ENCODE measurements around the gene ARHGAP19. TPM values are rescaled to one million over a fixed set of nuclear protein-coding genes. Genes with fewer than 3 reads are reported as not detected.

Gene ARHGAP19
- total and polyA plus RNA-seq, 7 donors = 3.0 to 9.1 (median 6.0) TPM

- Histone ChIP-seq H3K27me3 (no peaks in the 10 kb centered on the region), H3K9me3 (no peaks in the 10 kb centered on the region), H3K4me3 (peak overlapping the region; percentile 79 to 92 (median 81)), H3K4me1 (peaks cover 0 to 62% (median 50%) of the 10 kb centered on the region in 4 donors), H3K36me3 (peaks cover 0 to 9% (median 0%) of the 10 kb centered on the region in 4 donors), H3K27ac (peak overlapping the region; percentile 93 to 95 (median 94))
- intact Hi-C loops (cut with DNase I) = loop anchor here (1.0 to 5.0 kb wide), 3 partner anchors 41 to 69 kb away; partner anchors contain the start of genes ARHGAP19 and RRP12
- DNase-seq = peak; percentile 75
- TF ChIP-seq CTCF (IDR thresholded peaks at IDR 0.05) (no peak), POLR2AphosphoS5 (IDR thresholded peaks at IDR 0.05) (peak in 3 of 4 donors; percentile 29 to 49 (median 46))
- 0% methylated on average over 89 of the region's 89 CpGs for WGBS, 2 donors
Observed at GRCh38 chr10:97333601-97334369, 41.3 kb upstream of the ARHGAP19 start.

- TF ChIP-seq CTCF (IDR thresholded peaks at IDR 0.05) = no peak
- TF ChIP-seq EP300 (IDR thresholded peaks at IDR 0.05) = no peak
- TF ChIP-seq POLR2A (IDR thresholded peaks at IDR 0.05) = no peak
- TF ChIP-seq POLR2AphosphoS5 (IDR thresholded peaks at IDR 0.05) = no peak
- Histone ChIP-seq H3K27ac (peak overlapping the region; percentile 93 to 95 (median 94)), H3K4me3 (peak overlapping the region; percentile 53 to 92 (median 81)), H3K27me3 (no peaks in the 10 kb centered on the region), H3K4me1 (peaks cover 0 to 62% (median 50%) of the 10 kb centered on the region in 4 donors), H3K36me3 (peaks cover 0 to 14% (median 0%) of the 10 kb centered on the region in 4 donors), H3K9me3 (no peaks in the 10 kb centered on the region)
- 2 to 4% methylated on average over 7 of the region's 7 CpGs for WGBS, 2 donors
- intact Hi-C loops (cut with DNase I) = loop anchor here (2.0 to 5.0 kb wide), 2 partner anchors 54 to 69 kb away; partner anchors contain the start of gene RRP12
- DNase-seq = no peak
Observed at GRCh38 chr10:97333351-97333600, 40.8 kb upstream of the ARHGAP19 start.

GRCh38 chr10:97332591-97333350, 40.3 kb upstream of the ARHGAP19 start:
- no peaks in the 10 kb centered on the region for H3K9me3 ChIP-seq
- no peaks in the 10 kb centered on the region for H3K27me3 ChIP-seq
- H3K4me1 ChIP-seq = peaks cover 0 to 62% (median 50%) of the 10 kb centered on the region in 4 donors
- DNase-seq = peak; percentile 75
- peak overlapping the region; percentile 53 to 92 (median 81) for H3K4me3 ChIP-seq
- H3K27ac ChIP-seq = peak overlapping the region; percentile 93 to 95 (median 94)
- TF ChIP-seq POLR2A (IDR thresholded peaks at IDR 0.05) = no peak
- peak in 2 of 4 donors; percentile 33 to 36 for TF ChIP-seq POLR2AphosphoS5 (IDR thresholded peaks at IDR 0.05)
- no peak for TF ChIP-seq EP300 (IDR thresholded peaks at IDR 0.05)
- TF ChIP-seq CTCF (IDR thresholded peaks at IDR 0.05) = peak in 1 of 4 experiments; percentile 28
- intact Hi-C loops (cut with DNase I) = loop anchor here (1.0 to 5.0 kb wide), 3 partner anchors 13 to 70 kb away; partner anchors contain the start of genes FRAT1 and RRP12
- WGBS, 2 donors = 7 to 19% methylated on average over 18 of the region's 18 CpGs
- peaks cover 0 to 14% (median 0%) of the 10 kb centered on the region in 4 donors for H3K36me3 ChIP-seq

- Histone ChIP-seq H3K9me3 (no peaks in the 10 kb centered on the region), H3K36me3 (peaks cover 0 to 14% (median 0%) of the 10 kb centered on the region in 4 donors), H3K4me3 (peak overlapping the region in 1 of 4 donors; percentile 80), H3K27ac (peak overlapping the region; percentile 93 to 95 (median 94)), H3K27me3 (no peaks in the 10 kb centered on the region), H3K4me1 (peaks cover 0 to 47% (median 45%) of the 10 kb centered on the region in 4 donors)
- TF ChIP-seq EP300 (IDR thresholded peaks at IDR 0.05) (no peak), POLR2A (IDR thresholded peaks at IDR 0.05) (no peak), POLR2AphosphoS5 (IDR thresholded peaks at IDR 0.05) (no peak), CTCF (IDR thresholded peaks at IDR 0.05) (no peak)
- no peak for DNase-seq
- WGBS, 2 donors = 31 to 69% methylated on average over 6 of the region's 6 CpGs
- intact Hi-C loops (cut with DNase I) = loop anchor here (5.0 kb wide), 1 partner anchor 71 kb away; the partner anchor contains the start of gene RRP12
Observed at GRCh38 chr10:97331153-97331703, 38.8 kb upstream of the ARHGAP19 start.

All from sigmoid colon (tissue), 7 donors.